Ishikawa (cell line): Measurements from ENCODE around the gene ANKRD11.

Source experiments
- CREB1 ChIP-seq: IDR thresholded peaks from 2 replicates; pipeline ENCODE4 v1.6.1; 2012; ENCODE audit warnings: low read depth
- TAF1 ChIP-seq: IDR thresholded peaks from 2 replicates; pipeline ENCODE4 v1.6.1; 2012; ENCODE audit warnings: low read depth, mild to moderate bottlenecking

- TF ChIP-seq TAF1 (no peak), CREB1 (no peak)
Measured at GRCh38 chr16:89523680-89524344, 33.5 kb upstream of the ANKRD11 start.
